Stimulated activated CD4-positive, alpha-beta T cell treated with anti-CD3 and anti-CD28 coated beads, Interleukin-15, amount 100 ng/mL, for 24 hours (primary cell): Measurements from ENCODE around the gene CMTR1.
A peak's percentile ranks its signal among the peaks of the same experiment; 100 is the strongest.
"Not testable (repeated sequence)": the region's sequence is repeated elsewhere in the genome, so short reads cannot be mapped to it uniquely, and the experiment has no call there.

ENCODE experiments used
- DNase-seq: peaks from one replicate; pipeline ENCODE4 v3.0.0-alpha.2; 2020

CMTR1 gene

GRCh38 chr6:37495244-37495934, 62.4 kb downstream of the CMTR1 start:
- DNase-seq, result peak; percentile 60

GRCh38 chr6:37496951-37497885, 64.2 kb downstream of the CMTR1 start:
- no peak for DNase-seq

GRCh38 chr6:37499433-37500293, 66.6 kb downstream of the CMTR1 start, which contains the start of gene CCDC167:
Gene CCDC167, minus strand, starts transcription at chr6:37499893. Its CDS starts 30 bp downstream, at chr6:37499863.
- DNase-seq, result peak; percentile 99

GRCh38 chr6:37500294-37500608, 67.2 kb downstream of the CMTR1 start:
- no peak for DNase-seq

- DNase-seq, result not testable (repeated sequence)
These were observed 67.9 kb downstream of the CMTR1 start for GRCh38 chr6:37500904-37501303.

- DNase-seq, result no peak
These were observed 68.8 kb downstream of the CMTR1 start for GRCh38 chr6:37501632-37502491.

GRCh38 chr6:37502703-37503291, 69.8 kb downstream of the CMTR1 start:
- no peak for DNase-seq

- no peak for DNase-seq
These were observed 70.4 kb downstream of the CMTR1 start for GRCh38 chr6:37503309-37503965.

- DNase-seq, result no peak
These were observed 71.0 kb downstream of the CMTR1 start for GRCh38 chr6:37504024-37504423.

- DNase-seq, result no peak
These were observed 73.5 kb downstream of the CMTR1 start for GRCh38 chr6:37506479-37506878.

GRCh38 chr6:37507077-37507476, 74.1 kb downstream of the CMTR1 start:
- DNase-seq, result no peak

GRCh38 chr6:37507690-37508421, 74.8 kb downstream of the CMTR1 start:
- peak; percentile 56 for DNase-seq

GRCh38 chr6:37511201-37511600, 78.2 kb downstream of the CMTR1 start:
- DNase-seq, result no peak

- DNase-seq, result no peak
These were observed 78.9 kb downstream of the CMTR1 start for GRCh38 chr6:37511910-37512399.

GRCh38 chr6:37512400-37513011, 79.5 kb downstream of the CMTR1 start:
- DNase-seq, result no peak

GRCh38 chr6:37513155-37513554, 80.1 kb downstream of the CMTR1 start:
- DNase-seq, result no peak

GRCh38 chr6:37513576-37513975, 80.6 kb downstream of the CMTR1 start:
- no peak for DNase-seq

GRCh38 chr6:37514321-37514771, 81.3 kb downstream of the CMTR1 start:
- DNase-seq, result peak; percentile 69

GRCh38 chr6:37514837-37515236, 81.8 kb downstream of the CMTR1 start:
- DNase-seq, result no peak

GRCh38 chr6:37515712-37516075, 82.7 kb downstream of the CMTR1 start:
- no peak for DNase-seq
